NCI-H510A treated with DMSO at 0.1 percent for 48 hours (cell line): ENCODE results near the gene MACROD2.
A peak's percentile ranks its signal among the peaks of the same experiment; 100 is the strongest.
"Not testable (repeated sequence)": the region's sequence is repeated elsewhere in the genome, so short reads cannot be mapped to it uniquely, and the experiment has no call there.

Experiments used
- DNase-seq: peaks from one replicate; lab custom pipeline; 2025; lab: John Stamatoyannopoulos, UW

MACROD2 gene

GRCh38 chr20:14193443-14193842 is 198.1 kb downstream of the MACROD2 start:
- no peak for DNase-seq

- no peak for DNase-seq
Observed at GRCh38 chr20:14193885-14194284, 198.6 kb downstream of the MACROD2 start.

GRCh38 chr20:14197097-14197496 is 201.8 kb downstream of the MACROD2 start:
- DNase-seq: no peak

- DNase-seq: no peak
Observed at GRCh38 chr20:14198416-14198815, 203.1 kb downstream of the MACROD2 start.

- no peak for DNase-seq
Observed at GRCh38 chr20:14199111-14199510, 203.8 kb downstream of the MACROD2 start.

- no peak for DNase-seq
Observed at GRCh38 chr20:14203657-14204056, 208.3 kb downstream of the MACROD2 start.

GRCh38 chr20:14207591-14207990 is 212.3 kb downstream of the MACROD2 start:
- no peak for DNase-seq

GRCh38 chr20:14208956-14209355 is 213.6 kb downstream of the MACROD2 start:
- no peak for DNase-seq

GRCh38 chr20:14210146-14210545 is 214.8 kb downstream of the MACROD2 start:
- no peak for DNase-seq

GRCh38 chr20:14214046-14214445 is 218.7 kb downstream of the MACROD2 start:
- DNase-seq: no peak

- DNase-seq: not testable (repeated sequence)
Observed at GRCh38 chr20:14215880-14216279, 220.6 kb downstream of the MACROD2 start.

GRCh38 chr20:14219801-14220461 is 224.6 kb downstream of the MACROD2 start:
- DNase-seq: peak; percentile 71

- no peak for DNase-seq
Observed at GRCh38 chr20:14220986-14221385, 225.7 kb downstream of the MACROD2 start.

GRCh38 chr20:14223806-14224205 is 228.5 kb downstream of the MACROD2 start:
- DNase-seq: no peak

- DNase-seq: not testable (repeated sequence)
Observed at GRCh38 chr20:14226051-14227049, 231.0 kb downstream of the MACROD2 start.

GRCh38 chr20:14232650-14233049 is 237.3 kb downstream of the MACROD2 start:
- DNase-seq: no peak

GRCh38 chr20:14234666-14235295 is 239.5 kb downstream of the MACROD2 start:
- DNase-seq: no peak

GRCh38 chr20:14235355-14235754 is 240.0 kb downstream of the MACROD2 start:
- no peak for DNase-seq

GRCh38 chr20:14245368-14245970 is 250.2 kb downstream of the MACROD2 start:
- DNase-seq: no peak

GRCh38 chr20:14259689-14260088 is 264.4 kb downstream of the MACROD2 start:
- no peak for DNase-seq

- DNase-seq: no peak
Observed at GRCh38 chr20:14260367-14260766, 265.1 kb downstream of the MACROD2 start.

GRCh38 chr20:14264869-14265268 is 269.6 kb downstream of the MACROD2 start:
- DNase-seq: peak; percentile 20
